K562 (cell line): Measurements from ENCODE around the gene PCOLCE2. TPM values are rescaled to one million over a fixed set of nuclear protein-coding genes. Genes with fewer than 3 reads are reported as not detected.

Source experiments
- ATAC-seq: fragments of 200-7000 bp; cut with Tn5 transposase; 3 replicates; pipeline ENCODE4 v1.9.1; 2020; ENCODE audit warnings: moderate library complexity
- BruUV-seq: library from RNA; stranded (reverse); fragments of 400-500 nt; replicated peaks from 2 replicates; lab custom pipeline; 2021; lab: Mats Ljungman, UMichigan
- CTCF ChIA-PET: fragments of 300-600 bp; formaldehyde crosslinking; extraction: SDS; loops from one replicate; lab custom pipeline; 2021; ENCODE audit warnings: low intra/inter-chr PET ratio; lab: Yijun Ruan, JAX
- POLR2A ChIA-PET: fragments of 300-600, 350-650 bp; sonication (Branson Sonifier 250); formaldehyde crosslinking; extraction: SDS; loops from one replicate; lab custom pipeline; 2021; ENCODE audit warnings: antibody characterized with exemption, inconsistent platforms; lab: Yijun Ruan, JAX
- DNase-seq, 4 experiments: peaks; one replicate each; pipeline versions ENCODE4 v3.0.0 to v3.0.0-alpha.2; 2011 to 2018; ENCODE audit warnings: low spot score in 3 of 4, mixed read lengths in 3 of 4; ENCODE audit errors: extremely low read depth in 1 of 4
- FAIRE-seq: peaks from 2 replicates; lab custom pipeline; 2011; peaks lifted over from hg19 to GRCh38; lab: Jason Lieb, UNC
- H2AFZ ChIP-seq: 2 replicates; pipeline ENCODE4 v1.6.0; 2011; ENCODE audit warnings: low read depth, low read length, control low read depth, inconsistent platforms
- H3K27ac ChIP-seq: fragments of 200-600 bp; 3 replicates; pipeline ENCODE4 v1.8.0; 2011; ENCODE audit warnings: low read depth, mild to moderate bottlenecking, control low read depth, inconsistent platforms, low read length, moderate library complexity, mixed read lengths; ENCODE audit errors: extremely low read depth
- H3K27me3 ChIP-seq, 2 experiments: fragments of 300-600 bp in 1 of 2; 2 replicates in 1 of 2; 3 replicates in 1 of 2; pipeline versions ENCODE4 v1.6.0 to v1.8.0; 2011; ENCODE audit warnings: inconsistent platforms in 2 of 2, low read length in 2 of 2, mild to moderate bottlenecking in 1 of 2, mixed read lengths in 1 of 2, moderate library complexity in 1 of 2; ENCODE audit not compliant: control insufficient read depth in 2 of 2, insufficient read depth in 2 of 2
- H3K36me3 ChIP-seq: fragments of 300-600 bp; 3 replicates; pipeline ENCODE4 v1.8.0; 2011; ENCODE audit warnings: mild to moderate bottlenecking, low read length, inconsistent platforms; ENCODE audit not compliant: control insufficient read depth, insufficient read depth
- H3K4me1 ChIP-seq, 2 experiments: fragments of 200-600 bp in 1 of 2; replicated peaks in 1 of 2; 2 replicates in 1 of 2; 3 replicates in 1 of 2; pipeline versions ENCODE4 v1.5.1 to v1.8.0; 2011; ENCODE audit warnings: inconsistent platforms in 2 of 2, low read length in 2 of 2, mild to moderate bottlenecking in 1 of 2, mixed read lengths in 1 of 2, moderate library complexity in 1 of 2; ENCODE audit not compliant: control insufficient read depth in 2 of 2, insufficient read depth in 2 of 2
- H3K4me2 ChIP-seq: 2 replicates; pipeline ENCODE4 v1.6.1; 2011; ENCODE audit warnings: low read length, control low read depth, inconsistent platforms, mixed read lengths; ENCODE audit not compliant: insufficient read depth
- H3K4me3 ChIP-seq: fragments of 200-600 bp; sonication (generic), shearing (Covaris generic); 2 replicates; pipeline ENCODE4 v1.5.1; 2016; ENCODE audit warnings: control low read depth, inconsistent platforms
- H3K79me2 ChIP-seq: fragments of 200-600 bp; 3 replicates; pipeline ENCODE4 v1.8.0; 2011; ENCODE audit warnings: low read length, inconsistent platforms; ENCODE audit not compliant: control insufficient read depth, insufficient read depth
- H3K9ac ChIP-seq, 2 experiments: 2 replicates each; pipeline versions ENCODE4 v1.6.0 to v1.6.1; 2011; ENCODE audit warnings: low read depth in 2 of 2, low read length in 2 of 2, control low read depth in 1 of 2, inconsistent platforms in 1 of 2, mild to moderate bottlenecking in 1 of 2, mixed read lengths in 1 of 2; ENCODE audit not compliant: insufficient read depth in 1 of 2
- H3K9me1 ChIP-seq: one replicate; pipeline ENCODE4 v1.6.0; 2011; ENCODE audit warnings: inconsistent platforms, mild to moderate bottlenecking, low read length, moderate library complexity; ENCODE audit not compliant: control insufficient read depth, insufficient read depth
- H3K9me3 ChIP-seq: replicated peaks from 2 replicates; pipeline ENCODE4 v1.5.1; 2011; ENCODE audit warnings: low read depth, low read length, inconsistent platforms; ENCODE audit not compliant: control insufficient read depth, insufficient read depth
- H4K20me1 ChIP-seq: replicated peaks from 2 replicates; pipeline ENCODE4 v1.6.1; 2011; ENCODE audit warnings: low read length, inconsistent platforms, mixed read lengths; ENCODE audit not compliant: control insufficient read depth, insufficient read depth
- ADNP ChIP-seq: fragments of 200-800 bp; sonication (Bioruptor generic); IDR thresholded peaks from 2 replicates; pipeline ENCODE4 v1.6.1; 2016; ENCODE audit warnings: missing genetic modification characterization, missing compliant biosample characterization
- ARID3B ChIP-seq: fragments of 250-450 bp; sonication (Bioruptor Pico); IDR thresholded peaks from 2 replicates; pipeline ENCODE4 v1.4.0; 2020; ENCODE audit warnings: borderline replicate concordance
- BCL6 ChIP-seq: fragments of 250-450 bp; sonication (Bioruptor Pico); IDR thresholded peaks from 2 replicates; pipeline ENCODE4 v1.4.0; 2020
- CEBPB ChIP-seq: fragments of 450-650 bp; IDR thresholded peaks from 2 replicates; pipeline ENCODE4 v1.6.1; 2016; ENCODE audit warnings: missing genetic modification characterization, missing compliant biosample characterization
- CEBPG ChIP-seq, 3 experiments: fragments of 200-800 bp in 1 of 3; sonication (Bioruptor generic) in 1 of 3; sonication (generic) in 1 of 3; formaldehyde crosslinking in 1 of 3; IDR thresholded peaks in 2 of 3; conservative IDR thresholded peaks in 1 of 3; 2 replicates each; pipeline versions ENCODE4 v1.6.1 to v1.8.0; 2016 to 2022; ENCODE audit warnings: missing compliant biosample characterization in 2 of 3, missing genetic modification characterization in 2 of 3, mild to moderate bottlenecking in 1 of 3, missing genetic modification reagents in 1 of 3
- MITF ChIP-seq: IDR thresholded peaks from 2 replicates; pipeline ENCODE4 v1.6.1; 2014; ENCODE audit warnings: antibody characterized with exemption
- TGIF2 ChIP-seq: sonication (generic); formaldehyde crosslinking; IDR thresholded peaks from 2 replicates; pipeline ENCODE4 v1.8.1; 2022; ENCODE audit warnings: mild to moderate bottlenecking, missing genetic modification reagents, moderate library complexity
- ZNF140 ChIP-seq: fragments of 250-450 bp; sonication (Bioruptor Pico); IDR thresholded peaks from 2 replicates; pipeline ENCODE4 v1.8.0; 2021; ENCODE audit warnings: moderate library complexity, mild to moderate bottlenecking, inconsistent platforms
- ZNF41 ChIP-seq: fragments of 250-450 bp; sonication (Bioruptor Pico); conservative IDR thresholded peaks from 2 replicates; pipeline ENCODE4 v1.4.0; 2020; ENCODE audit warnings: mild to moderate bottlenecking
- WGBS: fragments of 100-300 bp; shearing (Covaris generic); methylation state at CpG from one replicate; pipeline ENCODE4 v1.1.6; 2016; ENCODE audit warnings: low coverage, mixed read lengths; ENCODE audit not compliant: insufficient coverage; ENCODE audit errors: missing lambda C conversion rate; 5-methylcytosine and 5-hydroxymethylcytosine counted together
- in situ Hi-C: fragments of 300-500 bp; cut with MboI; formaldehyde crosslinking; loops from 4 replicates; pipeline ENCODE4 v1.15.0; 2018; ENCODE audit warnings: inconsistent platforms, mixed read lengths
- intact Hi-C: fragments of 100-400 bp; cut with micrococcal nuclease; formaldehyde crosslinking; loops from 2 replicates; pipeline ENCODE4 v1.14.2; 2022
- polyA plus RNA-seq, 8 experiments: library from polyadenylated mRNA; depleted of rRNA in 4 of 8; stranded (reverse) in 5 of 8; unstranded in 3 of 8; fragments of >200 nt; fragmentation: Nextera tagmentation in 2 of 8; fragmentation: Illumina TruSeq in 1 of 8; extraction: Ambion mirVana in 2 of 8; extraction: Trizol in 1 of 8; gene quantifications; 2 replicates each; pipeline versions ENCODE4 v1.2.1 to v1.2.3, GENCODE V29; 2011 to 2014; ENCODE audit warnings: inconsistent platforms in 1 of 8, missing spikeins in 1 of 8
- total RNA-seq, 7 experiments: library from RNA; depleted of rRNA in 6 of 7; stranded (reverse); fragments of >200 nt in 6 of 7; fragmentation: Illumina TruSeq in 2 of 7; extraction: Trizol in 2 of 7; gene quantifications; 2 replicates each; pipeline versions ENCODE4 v1.2.1 to v1.2.3, GENCODE V29; 2011 to 2021; ENCODE audit warnings: low replicate concordance in 1 of 7
- TF ChIP-seq, protein P1 (sequence below), 2 experiments: IDR thresholded peaks; 2 replicates each; pipeline ENCODE4 v1.6.1; 2012; ENCODE audit warnings: improper control_type of control experiment in 2 of 2, low read depth in 2 of 2, low read length in 2 of 2, borderline replicate concordance in 1 of 2

The PCOLCE2 gene
- total and polyA plus RNA-seq, 9 of the 15 experiments (the other 6 are each of a cell fraction or from before 2014, with no cell fraction given), result 0.18 to 1.2 (median 0.65) TPM

GRCh38 chr3:142934128-142934886, 45.4 kb upstream of the PCOLCE2 start:
- in situ Hi-C loops, result loop anchor here (5.0 kb wide), 1 partner anchor 48 kb away; no protein-coding TSS in a partner anchor
- intact Hi-C loops, result no loop called here
- 46% methylated on average over 7 of the region's 7 CpGs for WGBS

GRCh38 chr3:142931222-142931621, 42.3 kb upstream of the PCOLCE2 start:
- Histone ChIP-seq H3K4me2 (no peak overlapping the region), H3K9me1 (no peaks in the 10 kb centered on the region), H3K9me3 (peaks cover 5% of the 10 kb centered on the region), H3K9ac (no peak overlapping the region), H3K27me3 (no peaks in the 10 kb centered on the region), H3K4me1 (peaks cover 0 to 14% of the 10 kb centered on the region in 2 experiments; a peak in 4 of 5 replicates), H3K36me3 (no peaks in the 10 kb centered on the region), H3K27ac (no peak overlapping the region), H4K20me1 (no peaks in the 10 kb centered on the region), H3K79me2 (no peaks in the 10 kb centered on the region), H2AFZ (no peak overlapping the region), H3K4me3 (no peak overlapping the region)
- ChIA-PET CTCF (no interaction called here), POLR2A (interaction anchor here (0.9 to 1.7 kb wide), 3 partner anchors 9 to 70 kb away, joined by 3 read pairs; partner anchors contain the start of gene U2SURP)
- WGBS, result 76% methylated on average over 6 of the region's 6 CpGs
- intact Hi-C loops, result no loop called here
- ATAC-seq (no peak; the same call in 2 of the 3 replicates), DNase-seq (no peak), FAIRE-seq (no peak)
- no TSS peak for BruUV-seq
- in situ Hi-C loops, result loop anchor here (5.0 kb wide), 1 partner anchor 51 kb away; no protein-coding TSS in a partner anchor
- TF ChIP-seq ARID3B (CRISPR knock-in tag) (no peak), ADNP (tag) (no peak), BCL6 (CRISPR knock-in tag) (no peak), MITF (no peak), ZNF140 (CRISPR knock-in tag) (no peak)
- TF ChIP-seq, protein P1, sequence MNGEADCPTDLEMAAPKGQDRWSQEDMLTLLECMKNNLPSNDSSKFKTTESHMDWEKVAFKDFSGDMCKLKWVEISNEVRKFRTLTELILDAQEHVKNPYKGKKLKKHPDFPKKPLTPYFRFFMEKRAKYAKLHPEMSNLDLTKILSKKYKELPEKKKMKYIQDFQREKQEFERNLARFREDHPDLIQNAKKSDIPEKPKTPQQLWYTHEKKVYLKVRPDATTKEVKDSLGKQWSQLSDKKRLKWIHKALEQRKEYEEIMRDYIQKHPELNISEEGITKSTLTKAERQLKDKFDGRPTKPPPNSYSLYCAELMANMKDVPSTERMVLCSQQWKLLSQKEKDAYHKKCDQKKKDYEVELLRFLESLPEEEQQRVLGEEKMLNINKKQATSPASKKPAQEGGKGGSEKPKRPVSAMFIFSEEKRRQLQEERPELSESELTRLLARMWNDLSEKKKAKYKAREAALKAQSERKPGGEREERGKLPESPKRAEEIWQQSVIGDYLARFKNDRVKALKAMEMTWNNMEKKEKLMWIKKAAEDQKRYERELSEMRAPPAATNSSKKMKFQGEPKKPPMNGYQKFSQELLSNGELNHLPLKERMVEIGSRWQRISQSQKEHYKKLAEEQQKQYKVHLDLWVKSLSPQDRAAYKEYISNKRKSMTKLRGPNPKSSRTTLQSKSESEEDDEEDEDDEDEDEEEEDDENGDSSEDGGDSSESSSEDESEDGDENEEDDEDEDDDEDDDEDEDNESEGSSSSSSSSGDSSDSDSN (IDR thresholded peaks at IDR 0.05; ENCODE audit: borderline replicate concordance in 1 of 2, low read depth in 2 of 2, low read length in 2 of 2), result no peak

More at GRCh38 chr3:142934128-142934886, 45.4 kb upstream of the PCOLCE2 start:
- H3K9me1 ChIP-seq, result no peaks in the 10 kb centered on the region
- H3K4me2 ChIP-seq, result no peak overlapping the region
- no peak for ATAC-seq
- no peaks in the 10 kb centered on the region for H3K79me2 ChIP-seq
- no peak overlapping the region for H3K27ac ChIP-seq
- CTCF ChIA-PET, result no interaction called here
- no peak for FAIRE-seq
- DNase-seq, result no peak
- H3K4me1 ChIP-seq, result peaks cover 0 to 10% of the 10 kb centered on the region in 2 experiments; a peak in 4 of 5 replicates
- POLR2A ChIA-PET, result interaction anchor here (1.0 kb wide), 1 partner anchor 34 kb away, joined by 3 read pairs; no protein-coding TSS in a partner anchor
- peaks cover 5% of the 10 kb centered on the region for H3K9me3 ChIP-seq
- H3K27me3 ChIP-seq, result no peaks in the 10 kb centered on the region
- no peak overlapping the region for H2AFZ ChIP-seq
- no peak for TF ChIP-seq CEBPG (CRISPR knock-in tag; IDR thresholded peaks at IDR 0.05)
- TF ChIP-seq CEBPG (tag; conservative IDR thresholded peaks at IDR 0.05 in 1 of 2, IDR thresholded peaks at IDR 0.05 in 1 of 2), result peak; percentile 64 to 92
- TF ChIP-seq CEBPB (tag), result peak; percentile 90
- TF ChIP-seq ZNF41 (CRISPR knock-in tag), result no peak
- no peak for TF ChIP-seq TGIF2 (CRISPR knock-in tag)
- BruUV-seq, result no TSS peak
- no peak overlapping the region for H3K4me3 ChIP-seq
- no peaks in the 10 kb centered on the region for H3K36me3 ChIP-seq
- no peaks in the 10 kb centered on the region for H4K20me1 ChIP-seq
- no peak overlapping the region for H3K9ac ChIP-seq
